IMR-90 (cell line): ENCODE data around the gene IFIH1. TPM values are rescaled to one million over a fixed set of nuclear protein-coding genes. Genes with fewer than 3 reads are reported as not detected.

ENCODE experiments used
- ATAC-seq: fragments of 200-7000 bp; cut with Tn5 transposase; 2 replicates; pipeline ENCODE4 v1.9.1; 2020; ENCODE audit warnings: low read depth, mild to moderate bottlenecking, moderate library complexity
- BruUV-seq: library from RNA; stranded (reverse); fragments of 400-500 nt; replicated peaks from 2 replicates; lab custom pipeline; 2021; lab: Mats Ljungman, UMichigan
- CTCF ChIA-PET: fragments of 300-600 bp; formaldehyde crosslinking; extraction: SDS; loops from one replicate; lab custom pipeline; 2021; ENCODE audit warnings: antibody characterized with exemption; lab: Yijun Ruan, JAX
- POLR2A ChIA-PET: fragments of 300-600 bp; sonication (Branson Sonifier 250); formaldehyde crosslinking; loops from one replicate; lab custom pipeline; 2022; ENCODE audit warnings: antibody characterized with exemption; ENCODE audit not compliant: unreplicated experiment; lab: Charles Lee
- DNase-seq: peaks from one replicate; pipeline ENCODE4 v3.0.0; 2013
- H2AFZ ChIP-seq: replicated peaks from 2 replicates; pipeline ENCODE3; 2013; ENCODE audit warnings: low read length, mild to moderate bottlenecking; ENCODE audit not compliant: poor library complexity
- H2AK5ac ChIP-seq: 2 replicates; pipeline ENCODE4 v1.6.1; 2013; ENCODE audit warnings: low read depth, low read length, inconsistent platforms
- H2AK9ac ChIP-seq: replicated peaks from 2 replicates; pipeline ENCODE3; 2013; ENCODE audit warnings: mild to moderate bottlenecking, low read depth, low read length, moderate library complexity; ENCODE audit not compliant: poor library complexity
- H2BK120ac ChIP-seq: 2 replicates; pipeline ENCODE4 v1.6.1; 2013; ENCODE audit warnings: low read depth, low read length, inconsistent platforms
- H2BK15ac ChIP-seq: 3 replicates; pipeline ENCODE4 v1.6.1; 2013; ENCODE audit warnings: low read depth, low read length, inconsistent platforms
- H2BK20ac ChIP-seq: 2 replicates; pipeline ENCODE4 v1.6.1; 2013; ENCODE audit warnings: low read depth, mild to moderate bottlenecking, inconsistent platforms, low read length, moderate library complexity
- H2BK5ac ChIP-seq: 2 replicates; pipeline ENCODE4 v1.6.1; 2013; ENCODE audit warnings: mild to moderate bottlenecking, low read depth, low read length, inconsistent platforms; ENCODE audit not compliant: poor library complexity, severe bottlenecking
- H3K14ac ChIP-seq: replicated peaks from 2 replicates; pipeline ENCODE4 v1.6.1; 2013; ENCODE audit warnings: low read depth, low read length, inconsistent platforms
- H3K18ac ChIP-seq: 2 replicates; pipeline ENCODE4 v1.6.1; 2013; ENCODE audit warnings: low read depth, low read length, control low read depth
- H3K23ac ChIP-seq: 2 replicates; pipeline ENCODE4 v1.6.1; 2013; ENCODE audit warnings: low read depth, low read length, inconsistent platforms
- H3K27ac ChIP-seq: 2 replicates; pipeline ENCODE4 v1.5.1; 2013; ENCODE audit warnings: mild to moderate bottlenecking, control low read depth, low read length; ENCODE audit not compliant: insufficient read depth
- H3K27me3 ChIP-seq: 2 replicates; pipeline ENCODE4 v1.6.1; 2013; ENCODE audit warnings: low read length; ENCODE audit not compliant: control insufficient read depth, insufficient read depth
- H3K36me3 ChIP-seq: 2 replicates; pipeline ENCODE4 v1.6.1; 2013; ENCODE audit warnings: low read length, mixed read lengths; ENCODE audit not compliant: control insufficient read depth, insufficient read depth
- H3K4ac ChIP-seq: 2 replicates; pipeline ENCODE4 v1.6.1; 2013; ENCODE audit warnings: low read depth, low read length, inconsistent platforms
- H3K4me1 ChIP-seq: 2 replicates; pipeline ENCODE4 v1.6.1; 2013; ENCODE audit warnings: low read length, mixed read lengths; ENCODE audit not compliant: control insufficient read depth, insufficient read depth
- H3K4me2 ChIP-seq: 2 replicates; pipeline ENCODE4 v1.6.1; 2013; ENCODE audit warnings: low read depth, mild to moderate bottlenecking, control low read depth, low read length, moderate library complexity
- H3K4me3 ChIP-seq: 2 replicates; pipeline ENCODE4 v1.5.1; 2013; ENCODE audit warnings: low read depth, mild to moderate bottlenecking, control low read depth, low read length, moderate library complexity; ENCODE audit not compliant: insufficient read depth
- H3K56ac ChIP-seq: 2 replicates; pipeline ENCODE4 v1.6.1; 2013; ENCODE audit warnings: low read length, inconsistent platforms; ENCODE audit not compliant: insufficient read depth; ENCODE audit errors: extremely low read depth
- H3K79me1 ChIP-seq, 2 experiments: 2 replicates each; pipeline ENCODE4 v1.6.1; 2013; ENCODE audit warnings: low read length in 2 of 2, inconsistent platforms in 1 of 2, low read depth in 1 of 2
- H3K9ac ChIP-seq: 2 replicates; pipeline ENCODE4 v1.6.1; 2013; ENCODE audit warnings: low read depth, low read length, control low read depth
- H3K9me1 ChIP-seq: 2 replicates; pipeline ENCODE4 v1.6.1; 2013; ENCODE audit warnings: low read length, inconsistent platforms; ENCODE audit not compliant: insufficient read depth
- H3K9me3 ChIP-seq: 2 replicates; pipeline ENCODE4 v1.6.1; 2013; ENCODE audit warnings: low read length; ENCODE audit not compliant: control insufficient read depth, insufficient read depth
- H4K20me1 ChIP-seq: 2 replicates; pipeline ENCODE4 v1.6.1; 2013; ENCODE audit warnings: low read length, inconsistent platforms; ENCODE audit not compliant: insufficient read depth
- H4K5ac ChIP-seq: 2 replicates; pipeline ENCODE4 v1.6.1; 2013; ENCODE audit warnings: mild to moderate bottlenecking, low read depth, low read length, control low read depth
- H4K8ac ChIP-seq, 2 experiments: 2 replicates each; pipeline ENCODE4 v1.6.1; 2013; ENCODE audit warnings: low read depth in 2 of 2, low read length in 2 of 2, control low read depth in 1 of 2, inconsistent platforms in 1 of 2
- H4K91ac ChIP-seq: 2 replicates; pipeline ENCODE4 v1.6.1; 2013; ENCODE audit warnings: low read depth, low read length, inconsistent platforms; ENCODE audit not compliant: insufficient read depth
- MXI1 ChIP-seq: IDR thresholded peaks from 2 replicates; pipeline ENCODE4 v1.6.1; 2012; ENCODE audit warnings: low read depth, mild to moderate bottlenecking, low read length, moderate library complexity, borderline replicate concordance
- WGBS, 2 experiments: methylation state at CpG; one replicate each; pipeline versions ENCODE4 v1.1.5 to v1.1.7; 2013; ENCODE audit warnings: missing lambda C conversion rate in 2 of 2; ENCODE audit not compliant: insufficient read length in 1 of 2; ENCODE audit errors: extremely low coverage in 2 of 2; 5-methylcytosine and 5-hydroxymethylcytosine counted together
- dilution Hi-C: fragments of 300-500 bp; cut with HindIII; formaldehyde crosslinking; loops from one replicate; pipeline ENCODE4 v1.14.3; 2018; ENCODE audit warnings: low sequenced_read_pairs; ENCODE audit not compliant: unreplicated experiment
- in situ Hi-C: fragments of 300-500 bp; cut with MboI; formaldehyde crosslinking; loops from 3 replicates; pipeline ENCODE4 v1.14.3; 2019; ENCODE audit warnings: low sequenced_read_pairs, inconsistent platforms, mixed read lengths
- intact Hi-C: fragments of 100-400 bp; cut with micrococcal nuclease; formaldehyde crosslinking; loops from 2 replicates; pipeline ENCODE4 v1.10.0; 2022
- polyA plus RNA-seq, 3 experiments: library from polyadenylated mRNA; depleted of rRNA; stranded (reverse); fragments of >200 nt; gene quantifications; 2 replicates each; pipeline ENCODE4 v1.2.3, GENCODE V29; 2012; ENCODE audit warnings: low replicate concordance in 1 of 3
- total RNA-seq: library from RNA; depleted of rRNA; stranded (reverse); fragments of >200 nt; gene quantifications from 2 replicates; pipeline ENCODE4 v1.2.3, GENCODE V29; 2012

IFIH1 gene
- total and polyA plus RNA-seq, 2 of the 4 experiments (the other 2 are of a cell fraction), result 1.3 to 1.4 TPM

GRCh38 chr2:162316590-162316989 lies 1.9 kb downstream of the IFIH1 start:
- ChIA-PET CTCF (no interaction called here), POLR2A (no interaction called here)

More at GRCh38 chr2:162316590-162316989, 1.9 kb downstream of the IFIH1 start:
- H2AK9ac ChIP-seq, result no peak overlapping the region
- no peaks in the 10 kb centered on the region for H3K9me3 ChIP-seq
- no peak overlapping the region for H4K91ac ChIP-seq
- ATAC-seq, result no peak
- DNase-seq, result no peak
- TF ChIP-seq MXI1, result no peak
- no peak overlapping the region for H4K8ac ChIP-seq
- no peak overlapping the region for H2AK5ac ChIP-seq
- H3K27ac ChIP-seq, result no peak overlapping the region
- H3K4me2 ChIP-seq, result no peak overlapping the region
- intact Hi-C loops (no loop called here), dilution Hi-C loops (no loop called here), in situ Hi-C loops (loop anchor here (25.0 kb wide), 1 partner anchor 329 kb away; no protein-coding TSS in a partner anchor)
- H3K4ac ChIP-seq, result no peak overlapping the region
- H3K23ac ChIP-seq, result no peak overlapping the region
- H3K27me3 ChIP-seq, result no peaks in the 10 kb centered on the region
- H3K4me3 ChIP-seq, result no peak overlapping the region
- H2BK20ac ChIP-seq, result no peak overlapping the region
- H4K20me1 ChIP-seq, result no peaks in the 10 kb centered on the region
- no TSS peak for BruUV-seq
- no peak overlapping the region for H2BK5ac ChIP-seq
- no peak overlapping the region for H4K5ac ChIP-seq
- H3K79me1 ChIP-seq, result no peaks in the 10 kb centered on the region
- H2BK15ac ChIP-seq, result no peak overlapping the region
- H3K56ac ChIP-seq, result no peak overlapping the region
- H3K36me3 ChIP-seq, result no peaks in the 10 kb centered on the region
- H2AFZ ChIP-seq, result no peak overlapping the region
- H3K9me1 ChIP-seq, result no peaks in the 10 kb centered on the region
- no CpG with 5 or more reads among the region's 2 CpGs for WGBS, 2 experiments
- no peaks in the 10 kb centered on the region for H3K4me1 ChIP-seq
- no peak overlapping the region for H3K18ac ChIP-seq
- H2BK120ac ChIP-seq, result no peak overlapping the region
- H3K14ac ChIP-seq, result no peak overlapping the region
- H3K9ac ChIP-seq, result no peak overlapping the region
